Frontal cortex (tissue), 4 donors: ENCODE data around the gene KIAA0930. TPM values are rescaled to one million over a fixed set of nuclear protein-coding genes. Genes with fewer than 3 reads are reported as not detected.

Experiments used
- DNase-seq, 2 donors: peaks; one replicate each; pipeline ENCODE4 v3.0.0; 2012; ENCODE audit warnings: low spot score in 2 of 2
- FAIRE-seq: peaks from 2 replicates; lab custom pipeline; 2012; peaks lifted over from hg19 to GRCh38; lab: Jason Lieb, UNC
- total RNA-seq: library from RNA; depleted of rRNA; stranded (reverse); fragments of >200 nt; gene quantifications from one replicate; pipeline ENCODE4 v1.2.3, GENCODE V29; 2014
- donor health status: control.
- donor health status: control.
- donor health status: control.

Gene KIAA0930
- total RNA-seq, 1 donor from 2014 or later = 52.6 TPM

DNA sequence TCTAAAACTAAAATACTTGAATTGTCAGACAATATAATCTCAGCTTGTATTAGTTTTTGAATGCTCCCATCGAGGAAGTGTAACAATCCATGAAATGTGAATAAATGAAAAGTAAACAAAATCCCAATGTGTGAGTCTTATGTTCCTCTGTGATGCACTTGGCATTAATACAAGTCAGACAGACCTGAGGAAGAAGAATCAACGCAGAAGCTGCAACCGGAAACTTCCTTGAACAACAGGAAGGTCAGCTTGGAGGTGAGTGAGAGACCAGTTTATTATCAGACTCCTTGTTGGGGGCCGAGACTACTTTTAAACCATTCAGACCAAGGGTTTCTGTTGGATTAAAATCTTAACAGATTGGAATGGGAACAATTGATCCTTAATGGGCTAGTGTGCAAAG, 52.8 kb downstream of the KIAA0930 start:
- DNase-seq (no peak), FAIRE-seq (no peak)

DNA sequence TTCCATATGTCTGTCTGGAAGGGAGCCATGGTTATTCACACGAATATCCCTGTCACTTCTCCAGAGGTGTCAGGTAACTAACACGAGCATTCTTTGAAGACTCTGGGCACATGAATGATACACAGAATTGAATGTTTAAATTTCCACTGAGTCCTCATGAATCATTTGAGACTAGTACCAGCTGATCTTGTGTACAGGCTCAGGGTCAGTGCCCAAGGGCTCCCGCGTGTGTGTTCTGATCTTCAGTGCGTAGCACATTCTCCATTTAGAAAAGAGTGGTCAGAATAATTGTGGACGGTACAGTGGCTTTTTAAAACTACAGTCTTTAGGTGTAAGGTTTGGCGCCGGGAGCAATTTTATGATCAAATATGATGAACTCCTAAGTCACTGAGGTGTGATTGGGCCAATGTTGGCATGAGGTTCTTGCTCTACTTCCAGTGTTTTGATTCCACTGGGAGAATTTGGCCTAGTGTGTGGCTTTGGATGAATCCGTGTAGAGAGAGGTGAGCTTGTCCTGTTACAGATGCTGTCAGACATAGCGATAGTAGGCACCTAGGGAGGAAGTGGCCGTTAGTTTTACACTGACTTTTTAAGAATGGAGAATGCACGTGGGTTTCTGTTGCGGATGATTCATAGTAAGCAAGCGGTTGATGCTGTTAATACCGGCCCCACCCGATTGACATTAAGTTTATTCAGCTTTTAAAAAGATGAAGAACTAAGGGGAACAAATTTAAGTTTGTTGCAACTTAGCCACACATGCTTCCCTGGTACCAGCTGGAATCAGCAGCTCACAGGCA, 54.8 kb downstream of the KIAA0930 start:
- FAIRE-seq (no peak), DNase-seq (no peak)

DNA sequence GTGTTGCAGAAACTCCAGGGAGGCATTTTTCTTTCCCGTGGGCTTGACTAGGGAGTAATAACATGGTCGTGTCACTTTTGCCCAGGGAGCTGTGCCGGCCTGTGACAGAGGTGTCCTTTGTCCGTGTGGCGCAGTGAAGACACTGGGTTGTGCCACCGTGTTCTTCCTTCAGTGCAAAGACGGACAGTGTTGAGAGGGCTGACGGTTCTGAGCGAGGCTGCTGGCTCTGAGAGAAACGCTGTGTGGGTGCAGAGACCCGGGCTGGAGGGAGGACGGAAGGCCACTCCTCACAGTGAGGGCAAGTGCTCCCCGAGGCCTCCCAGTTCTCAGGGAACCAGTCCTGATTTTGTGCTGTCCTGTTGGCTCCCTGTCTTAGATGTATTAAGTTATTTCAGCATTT, 56.7 kb downstream of the KIAA0930 start:
- FAIRE-seq (no peak), DNase-seq (no peak)

DNA sequence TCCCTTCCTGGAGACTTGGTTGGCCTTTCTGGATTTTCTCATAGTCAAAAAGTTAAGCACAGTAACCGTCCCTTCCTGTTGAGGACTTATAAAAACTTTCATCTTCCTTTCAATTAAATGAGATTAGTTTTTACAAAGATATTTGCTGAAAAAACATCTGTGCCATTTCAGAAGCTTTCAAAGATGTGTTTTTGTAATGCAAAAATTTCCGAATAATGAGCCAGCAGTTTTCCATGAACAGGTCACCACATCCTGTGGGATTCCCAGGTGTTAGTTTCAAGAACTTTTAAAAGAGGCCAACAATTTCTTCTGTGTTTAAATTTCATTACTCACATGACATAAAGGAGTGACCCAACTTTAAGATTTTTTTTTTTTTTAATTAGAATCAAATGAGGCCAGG, 58.9 kb downstream of the KIAA0930 start:
- no peak for FAIRE-seq
- no peak for DNase-seq

DNA sequence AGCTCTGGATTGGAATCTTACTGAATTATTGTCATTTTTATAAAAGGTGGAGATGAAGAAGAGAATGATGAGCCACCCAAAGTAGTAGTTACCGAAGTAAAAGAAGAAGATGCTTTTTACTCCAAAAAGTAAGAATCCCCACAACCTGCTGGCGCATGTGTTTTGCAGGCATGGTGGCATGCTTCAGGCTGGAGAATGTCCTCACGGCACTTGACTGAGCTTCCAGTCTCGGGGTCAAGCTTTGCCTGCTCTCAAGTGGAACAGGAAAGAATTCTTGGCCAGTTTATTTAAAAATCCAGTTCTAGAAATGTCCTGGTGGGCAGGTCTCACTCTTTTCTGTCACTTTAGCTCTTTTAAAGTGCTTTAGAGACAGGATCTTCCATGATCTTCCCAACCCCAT, 59.5 kb downstream of the KIAA0930 start:
- no peak for DNase-seq
- FAIRE-seq = no peak

DNA sequence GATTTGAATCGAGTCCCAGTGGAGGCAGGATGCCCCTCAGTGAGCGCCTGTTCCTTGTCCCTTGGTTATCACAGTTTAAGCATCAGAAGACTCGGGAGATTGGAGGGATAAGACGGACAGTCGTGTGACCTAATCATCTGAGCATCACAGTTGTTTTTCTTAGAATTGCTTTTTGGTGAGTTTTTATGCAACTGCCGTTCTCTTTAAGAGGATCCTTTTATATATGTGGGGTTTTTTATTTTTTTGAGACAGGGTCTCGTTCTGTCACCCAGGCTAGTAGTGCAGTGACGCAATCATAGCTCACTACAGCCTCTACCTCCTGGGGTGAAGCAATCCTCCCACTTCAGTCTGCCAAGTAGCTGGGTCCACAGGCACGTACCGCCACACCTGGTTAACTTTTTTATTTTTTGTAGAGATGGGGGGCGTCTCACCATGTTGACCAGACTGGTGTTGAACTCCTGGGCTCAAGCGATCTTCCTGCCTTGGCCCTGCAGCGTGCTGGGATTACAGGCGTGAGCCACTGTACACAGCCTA, 60.5 kb downstream of the KIAA0930 start:
- FAIRE-seq = no peak
- no peak for DNase-seq

DNA sequence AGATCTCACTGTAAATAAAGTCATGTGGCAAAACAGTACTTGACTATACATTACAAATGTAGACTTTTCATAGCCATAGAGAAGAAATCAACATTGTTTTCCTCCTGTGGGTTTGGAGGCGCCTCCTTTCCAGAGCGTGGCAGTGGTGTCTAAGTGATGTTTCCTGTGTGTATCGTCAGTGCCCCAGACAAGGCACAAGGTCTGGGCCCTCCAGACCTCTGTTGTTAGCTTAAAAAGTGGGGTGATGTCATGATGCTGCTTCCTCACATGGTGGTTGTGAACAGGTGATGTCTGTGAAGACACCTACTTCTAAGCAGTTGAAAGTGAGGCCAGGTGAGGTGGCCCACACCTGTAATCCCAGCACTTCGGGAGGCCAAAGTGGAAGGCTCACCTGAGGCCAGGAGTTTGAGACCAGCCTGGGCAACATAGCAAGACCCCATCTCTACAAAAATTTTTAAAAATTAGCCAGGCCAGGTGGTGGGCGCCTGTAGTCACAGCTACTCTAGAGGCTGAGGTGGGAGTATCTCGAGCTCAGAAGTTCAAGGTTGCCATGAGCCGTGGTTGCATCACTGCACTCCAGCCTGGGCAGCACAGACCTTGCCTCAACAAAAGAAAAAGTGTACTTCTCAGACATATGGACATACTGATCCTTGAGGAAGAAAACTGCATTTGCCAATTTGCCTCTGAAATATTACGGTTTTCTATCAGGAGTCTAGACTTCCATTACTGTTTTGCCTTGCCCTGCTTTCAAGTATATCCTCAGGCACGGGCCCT, 61.2 kb downstream of the KIAA0930 start:
- FAIRE-seq = no peak
- no peak for DNase-seq

DNA sequence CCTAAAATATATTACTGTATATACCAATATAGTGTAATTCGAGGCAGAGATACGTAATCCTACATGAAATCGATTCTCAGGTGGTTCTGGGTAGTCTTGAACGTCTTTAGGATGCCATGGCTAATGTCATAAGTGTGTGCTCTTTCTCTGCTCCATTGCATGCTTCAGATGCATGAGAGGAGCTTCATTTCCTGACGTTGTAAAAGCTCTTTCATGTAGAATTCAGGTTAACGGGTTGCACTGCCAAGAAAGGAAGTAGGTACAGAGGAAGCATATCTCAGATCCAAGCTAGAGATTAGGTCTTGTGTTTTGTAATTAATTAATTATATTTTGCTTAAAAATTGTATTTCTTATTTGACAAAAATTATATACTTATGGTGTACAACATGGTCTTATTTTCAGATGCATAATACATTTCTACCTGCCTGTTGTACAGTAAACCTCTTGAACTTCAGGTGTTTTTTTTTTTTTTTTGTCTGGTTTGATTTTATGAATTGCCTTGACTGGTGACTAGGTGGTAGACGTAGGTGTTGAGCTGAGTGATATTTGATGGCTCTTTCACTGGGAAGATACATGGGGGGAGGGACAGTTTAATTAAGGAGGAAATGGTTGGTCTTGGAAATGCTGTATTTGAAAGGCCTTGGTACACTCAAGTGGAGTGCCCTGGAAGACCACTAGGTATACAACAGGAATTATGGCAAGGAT, 67.7 kb downstream of the KIAA0930 start:
- DNase-seq = no peak
- FAIRE-seq = no peak

DNA sequence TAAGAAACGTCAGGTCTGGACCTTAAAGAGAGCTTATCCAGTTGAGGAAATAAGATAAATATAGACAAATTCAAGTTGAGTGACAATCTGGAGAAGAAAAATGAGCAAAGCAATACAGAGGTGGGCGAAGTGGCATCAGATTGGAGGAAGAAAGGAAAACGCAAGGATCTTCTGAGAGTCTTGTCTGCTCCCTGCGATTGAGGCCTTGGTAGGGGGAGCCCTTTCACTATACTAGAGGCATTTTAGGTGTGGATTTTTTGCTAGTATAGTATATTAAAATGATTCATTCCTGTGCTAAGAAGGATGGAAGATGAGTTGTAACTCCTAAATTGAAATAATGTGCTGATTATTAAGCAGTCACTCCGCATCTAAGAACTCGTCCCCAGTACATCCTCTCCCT, 68.9 kb downstream of the KIAA0930 start:
- FAIRE-seq = no peak

DNA sequence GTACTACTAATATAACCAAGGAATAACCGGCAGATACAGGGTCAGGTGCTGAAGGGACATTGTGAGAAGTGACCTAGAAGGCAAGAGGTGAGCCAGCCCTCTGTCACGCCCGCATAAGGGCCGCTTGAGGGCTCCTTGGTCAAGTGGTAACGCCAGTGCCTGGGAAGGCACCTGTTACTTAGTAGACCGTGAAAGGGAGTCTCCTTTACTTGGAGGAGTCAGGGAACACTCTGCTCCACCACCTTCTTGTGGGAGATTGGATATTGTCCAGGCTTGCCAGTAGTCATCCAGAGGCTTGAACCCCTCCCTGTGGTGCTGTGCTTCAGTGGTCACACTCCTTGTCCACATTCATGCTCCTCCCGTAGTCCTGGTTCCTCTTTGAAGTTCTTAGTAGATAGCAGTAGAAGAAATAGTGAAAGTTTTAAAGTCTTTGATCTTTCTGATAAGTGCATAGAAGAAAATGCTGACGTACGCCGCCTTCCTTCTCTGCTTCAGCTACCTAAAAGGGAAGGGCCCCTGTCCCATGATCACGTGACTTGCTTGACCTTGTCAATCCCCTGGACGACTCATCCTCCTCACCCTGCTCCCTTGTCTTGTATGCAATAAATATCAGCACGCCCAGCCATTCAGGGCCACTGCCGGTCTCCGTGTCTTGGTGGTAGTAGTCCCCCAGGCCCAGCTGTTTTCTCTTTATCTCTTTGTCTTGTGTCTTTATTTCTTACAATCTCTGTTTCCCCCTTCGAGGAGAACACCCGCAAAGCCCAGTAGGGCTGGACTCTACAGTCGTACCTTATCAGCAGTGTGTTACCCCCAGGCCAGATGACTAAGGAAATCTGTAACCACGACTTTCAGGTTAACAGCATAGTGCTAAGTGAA, 70.9 kb downstream of the KIAA0930 start:
- no peak for FAIRE-seq

More for the DNA sequence above, 68.9 kb downstream of the KIAA0930 start:
- no peak for DNase-seq

DNA sequence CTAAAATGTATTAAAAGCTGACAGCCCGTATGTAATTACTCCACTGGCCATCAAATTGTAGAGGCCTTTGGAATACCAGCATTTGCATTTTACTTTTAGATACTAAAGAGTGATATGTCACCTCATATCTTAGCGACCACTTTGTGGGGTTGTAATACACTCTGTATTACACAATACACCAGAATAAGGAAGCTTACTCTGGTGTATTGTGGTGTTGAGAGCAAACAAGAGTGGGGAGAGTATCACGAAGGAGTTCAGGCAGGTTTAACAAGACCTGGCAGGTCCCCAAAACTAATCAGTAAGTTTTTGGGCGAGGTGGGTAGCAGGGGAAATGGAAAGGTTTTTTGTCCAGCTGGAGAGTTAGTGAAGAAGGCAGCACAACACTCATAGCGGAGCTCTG, 73.8 kb downstream of the KIAA0930 start:
- no peak for FAIRE-seq
- no peak for DNase-seq

More for the DNA sequence above, 70.9 kb downstream of the KIAA0930 start:
- no peak for DNase-seq

DNA sequence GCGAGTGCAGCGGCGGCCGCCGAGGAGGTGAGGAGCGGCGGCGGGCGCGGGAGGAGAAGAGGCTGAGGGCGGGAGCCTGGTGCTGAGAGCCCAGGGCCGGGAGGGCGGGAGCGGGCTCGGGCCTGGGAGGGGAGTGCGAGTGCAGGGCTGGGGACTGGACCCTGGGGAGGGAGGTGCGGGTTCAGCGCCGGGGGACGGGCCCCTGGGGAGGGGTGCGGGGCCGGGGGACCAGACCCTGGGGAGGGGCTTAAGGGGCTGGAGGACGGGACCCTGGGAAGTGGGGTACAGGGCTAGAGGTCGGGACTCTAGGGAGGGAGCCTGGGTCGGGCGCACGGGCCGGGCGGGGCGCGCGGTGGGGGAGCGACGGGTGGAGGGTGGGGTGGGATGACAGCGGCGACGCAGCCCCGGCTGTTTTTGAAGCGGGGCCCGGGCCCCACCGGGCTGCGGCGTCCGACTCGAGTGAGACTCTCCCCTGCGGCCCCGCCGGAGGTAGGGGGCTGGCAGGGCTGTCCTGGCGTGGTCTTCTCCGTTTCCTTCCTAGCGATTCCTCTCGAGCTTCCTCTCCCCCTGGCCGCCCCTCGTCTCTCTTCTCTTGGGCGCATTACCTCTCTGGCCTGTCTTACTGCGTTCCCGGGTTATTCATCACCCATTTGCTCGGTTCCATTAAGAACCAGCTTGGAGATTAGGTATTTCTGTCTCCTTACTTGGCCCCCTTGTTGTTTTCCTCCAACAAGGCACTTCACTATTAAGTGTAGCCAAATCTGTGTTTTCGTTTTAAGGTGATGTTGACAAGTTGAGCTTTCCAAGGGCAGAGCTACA, 76.2 kb downstream of the KIAA0930 start:
- FAIRE-seq (no peak), DNase-seq (peak; percentile 54 to 62)

DNA sequence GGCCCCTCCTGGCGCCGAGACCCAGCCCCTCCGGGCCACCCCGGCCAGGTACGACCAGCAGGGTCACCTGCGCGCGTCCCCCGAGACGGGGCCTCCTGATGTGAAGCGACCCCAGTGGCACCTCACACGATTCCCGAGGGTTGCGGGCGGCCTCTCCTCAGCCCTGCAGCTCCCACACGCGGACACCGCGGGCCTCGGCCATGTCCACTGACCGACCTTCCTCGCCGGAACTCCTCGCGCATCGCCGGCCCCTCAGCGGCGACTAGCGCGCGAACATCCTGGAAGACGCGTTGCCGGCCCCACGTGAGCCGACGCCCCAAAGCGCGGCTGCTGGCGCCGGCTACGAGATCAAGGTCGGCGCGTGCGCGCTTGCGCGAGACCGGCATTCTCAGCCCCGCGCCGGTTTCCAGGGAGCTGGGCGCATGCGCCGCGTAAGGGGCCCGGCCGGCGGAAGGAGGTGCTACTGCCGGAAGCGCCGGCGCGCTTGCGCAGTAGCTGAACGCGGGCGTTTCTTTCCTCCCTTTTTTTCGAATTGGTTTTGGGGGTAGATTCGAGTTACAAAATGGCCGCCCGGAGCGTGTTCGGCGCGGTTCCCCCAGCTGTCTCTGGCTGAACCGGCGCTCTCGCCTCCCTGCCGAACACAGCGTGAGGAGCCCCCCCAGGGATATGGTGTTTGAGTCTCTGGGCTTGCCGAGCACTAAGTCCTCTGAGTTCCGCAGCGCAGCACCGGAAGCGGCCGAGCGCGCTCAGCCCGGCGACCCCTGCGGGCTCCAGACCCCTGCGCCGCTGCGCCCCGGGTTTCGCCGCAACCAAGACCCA, 77.0 kb downstream of the KIAA0930 start, which contains the start of gene NUP50:
TSS of gene NUP50 (plus strand) at position 475 of the 819 bp plus-strand sequence. CDS start 4,253 bp downstream, outside the sequence.
- FAIRE-seq (no peak), DNase-seq (peak; percentile 96)

DNA sequence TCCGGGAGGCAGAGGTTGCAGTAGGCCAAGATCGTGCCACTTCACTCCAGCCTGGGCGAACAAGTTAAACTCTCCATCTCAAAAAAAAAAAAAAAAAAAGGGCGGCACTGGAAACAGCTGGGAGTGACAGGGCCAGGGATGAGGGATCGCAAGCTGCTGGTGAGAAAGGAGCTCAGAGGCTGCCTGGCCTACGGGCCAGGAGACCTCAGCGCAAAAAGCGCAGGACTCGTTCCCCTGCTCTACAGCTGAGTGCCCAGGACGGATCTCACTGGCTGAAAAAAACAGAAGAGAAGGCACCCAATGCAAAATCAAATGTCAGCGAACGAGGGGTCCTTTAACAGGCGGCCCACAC, 77.6 kb downstream of the KIAA0930 start:
- FAIRE-seq (no peak), DNase-seq (no peak)

DNA sequence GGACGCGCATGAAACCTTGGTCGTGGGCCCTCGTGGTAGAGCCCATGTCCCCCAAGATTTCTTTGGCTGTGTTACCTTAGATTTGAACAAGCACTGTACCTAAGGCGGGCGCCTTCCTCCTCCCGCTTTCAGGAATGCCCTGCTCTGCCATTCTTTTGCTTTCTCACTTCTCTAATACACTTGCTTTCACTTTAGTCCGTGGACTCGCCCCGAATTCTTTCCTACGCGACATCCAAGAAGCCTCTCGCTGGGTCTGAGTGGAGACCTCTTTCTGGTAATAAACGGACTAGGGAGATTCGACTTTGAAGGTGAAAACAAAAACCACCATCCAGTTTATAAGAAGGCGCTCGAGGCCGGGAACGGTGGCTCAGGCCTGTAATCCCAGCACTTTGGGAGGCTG, 78.2 kb downstream of the KIAA0930 start:
- no peak for FAIRE-seq
- DNase-seq = no peak

DNA sequence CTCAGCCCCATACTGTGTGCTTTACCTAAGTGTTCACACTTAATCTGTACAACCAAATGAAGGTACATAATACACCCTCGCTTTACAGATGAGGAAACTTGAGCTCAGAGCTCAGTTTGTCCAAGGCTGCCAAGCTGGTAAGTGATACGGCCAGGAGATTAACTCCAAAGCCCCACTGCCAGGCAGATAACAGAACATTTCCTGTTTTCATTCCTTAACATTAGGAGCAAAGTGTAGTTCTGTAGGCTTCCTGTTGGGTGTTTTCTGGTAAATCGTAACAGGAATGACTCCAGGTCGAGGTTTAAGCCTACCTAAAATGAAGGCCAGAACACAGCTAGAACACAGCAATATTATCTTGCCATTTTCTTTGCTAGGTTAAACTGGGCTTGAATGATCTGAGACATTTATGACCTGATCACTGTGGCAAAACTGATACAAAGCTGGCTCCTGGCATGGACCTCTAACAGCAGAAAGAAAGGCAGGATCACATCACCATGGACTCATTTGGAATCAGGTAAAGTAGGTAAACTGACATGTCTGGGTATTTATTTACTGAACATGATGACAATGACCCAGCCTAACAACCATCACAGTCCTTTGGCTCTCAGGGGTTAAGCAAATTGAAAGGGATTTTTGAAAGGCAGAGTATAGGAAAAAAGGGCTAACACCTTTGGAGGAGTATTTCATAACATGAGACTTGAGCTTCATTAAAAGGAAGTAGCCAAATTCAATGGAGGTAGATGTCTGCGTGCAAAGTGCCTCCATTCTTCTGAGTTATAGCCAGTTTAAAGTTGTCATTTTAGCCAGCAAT, 80.8 kb downstream of the KIAA0930 start:
- FAIRE-seq (no peak), DNase-seq (no peak)

DNA sequence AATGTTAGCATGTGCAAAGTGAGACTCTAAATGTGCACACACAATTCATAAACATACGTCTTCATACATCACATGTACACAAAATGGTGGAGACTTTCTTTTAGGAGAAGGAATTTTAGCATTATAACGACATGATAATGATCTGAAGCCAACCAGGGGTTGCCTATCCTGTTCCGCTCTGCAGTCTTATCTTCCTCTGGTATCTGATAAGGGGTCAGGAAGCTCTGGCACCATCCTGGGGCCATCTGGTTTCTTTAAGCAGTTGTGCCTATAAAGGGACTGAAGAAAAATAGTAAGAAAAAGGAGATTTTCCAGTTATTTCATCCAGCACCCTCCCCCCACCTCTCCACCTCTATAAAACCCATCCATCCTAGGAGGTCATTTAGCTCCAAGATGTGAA, 82.8 kb downstream of the KIAA0930 start:
- DNase-seq = no peak
- FAIRE-seq = no peak
